HEK293 (cell line): ENCODE data around the gene LILRA6.
A peak's percentile ranks its signal among the peaks of the same experiment; 100 is the strongest.
"Not testable (repeated sequence)": the region's sequence is repeated elsewhere in the genome, so short reads cannot be mapped to it uniquely, and the experiment has no call there.

Experiments
- CTCF ChIA-PET: fragments of 350-600 bp; formaldehyde crosslinking; extraction: SDS; loops from one replicate; lab custom pipeline; 2021; ENCODE audit warnings: antibody characterized with exemption; lab: Yijun Ruan, JAX
- POLR2A ChIA-PET: fragments of 300-600 bp; formaldehyde crosslinking; extraction: SDS; loops from one replicate; lab custom pipeline; 2020; ENCODE audit warnings: antibody characterized with exemption, inconsistent platforms; lab: Yijun Ruan, JAX
- H3K27ac ChIP-seq: fragments of 200-500 bp; sonication (Bioruptor generic); 2 replicates; pipeline ENCODE4 v1.5.1; 2014; ENCODE audit warnings: low read depth, low read length, control low read depth, inconsistent platforms; ENCODE audit errors: extremely low read depth
- H3K36me3 ChIP-seq, 2 experiments: fragments of 200-500 bp in 1 of 2; sonication (Bioruptor generic) in 1 of 2; 1 replicate in 1 of 2; 2 replicates in 1 of 2; pipeline ENCODE4 v1.5.1; 2014 to 2017; ENCODE audit warnings: inconsistent platforms in 2 of 2, low read length in 2 of 2; ENCODE audit not compliant: control insufficient read depth in 2 of 2, insufficient read depth in 1 of 2
- H3K4me1 ChIP-seq: fragments of 200-500 bp; sonication (Bioruptor generic); 2 replicates; pipeline ENCODE4 v1.5.1; 2014; ENCODE audit warnings: mild to moderate bottlenecking, low read length, inconsistent platforms; ENCODE audit not compliant: control insufficient read depth, insufficient read depth
- H3K4me3 ChIP-seq: 2 replicates; pipeline ENCODE4 v1.5.1; 2011; ENCODE audit warnings: low read depth, mild to moderate bottlenecking, control low read depth, low read length, moderate library complexity
- H3K9me3 ChIP-seq: fragments of 200-500 bp; sonication (Bioruptor generic); 2 replicates; pipeline ENCODE4 v1.5.1; 2014; ENCODE audit warnings: low read depth, low read length, inconsistent platforms; ENCODE audit not compliant: control insufficient read depth, insufficient read depth
- EGR2 ChIP-seq: fragments of 450-650 bp; formaldehyde crosslinking; IDR thresholded peaks from 2 replicates; pipeline ENCODE4 v1.5.1; 2016; ENCODE audit warnings: low read depth, missing biosample characterization, missing genetic modification characterization
- GLIS1 ChIP-seq: fragments of 450-650 bp; formaldehyde crosslinking; IDR thresholded peaks from 2 replicates; pipeline ENCODE4 v1.5.1; 2016; ENCODE audit warnings: missing biosample characterization, missing genetic modification characterization
- IKZF3 ChIP-seq: fragments of 450-650 bp; IDR thresholded peaks from 2 replicates; pipeline ENCODE4 v1.5.0; 2018; ENCODE audit warnings: missing biosample characterization, mild to moderate bottlenecking, missing genetic modification characterization, moderate library complexity
- KLF8 ChIP-seq: fragments of 450-650 bp; formaldehyde crosslinking; IDR thresholded peaks from 2 replicates; pipeline ENCODE4 v1.5.1; 2016; ENCODE audit warnings: missing biosample characterization, missing genetic modification characterization
- SETDB1 ChIP-seq: IDR thresholded peaks from one replicate; pipeline ENCODE4 v1.6.1; 2017; ENCODE audit warnings: mild to moderate bottlenecking, low read length, moderate library complexity, mixed read lengths; ENCODE audit not compliant: insufficient read length
- WT1 ChIP-seq: fragments of 450-650 bp; formaldehyde crosslinking; IDR thresholded peaks from 2 replicates; pipeline ENCODE4 v1.5.1; 2016; ENCODE audit warnings: missing biosample characterization, missing genetic modification characterization
- ZNF112 ChIP-seq: fragments of 450-650 bp; formaldehyde crosslinking; IDR thresholded peaks from 2 replicates; pipeline ENCODE4 v1.5.0; 2017; ENCODE audit warnings: missing biosample characterization, missing genetic modification characterization
- ZNF266 ChIP-seq: fragments of 450-650 bp; formaldehyde crosslinking; IDR thresholded peaks from 2 replicates; pipeline ENCODE4 v1.5.1; 2016; ENCODE audit warnings: missing biosample characterization, missing genetic modification characterization, low read depth
- ZNF48 ChIP-seq: fragments of 450-650 bp; formaldehyde crosslinking; IDR thresholded peaks from 2 replicates; pipeline ENCODE4 v1.5.1; 2016; ENCODE audit warnings: missing biosample characterization, missing genetic modification characterization
- ZNF548 ChIP-seq: fragments of 450-650 bp; formaldehyde crosslinking; IDR thresholded peaks from 2 replicates; pipeline ENCODE4 v1.5.1; 2016; ENCODE audit warnings: missing biosample characterization, missing genetic modification characterization
- ZNF624 ChIP-seq: fragments of 450-650 bp; formaldehyde crosslinking; IDR thresholded peaks from 2 replicates; pipeline ENCODE4 v1.5.1; 2017; ENCODE audit warnings: missing biosample characterization, missing genetic modification characterization
- ZNF670 ChIP-seq: fragments of 450-650 bp; formaldehyde crosslinking; IDR thresholded peaks from 2 replicates; pipeline ENCODE4 v1.5.1; 2016; ENCODE audit warnings: missing biosample characterization, missing genetic modification characterization, low read depth
- TF ChIP-seq, protein P1 (sequence below): fragments of 450-650 bp; formaldehyde crosslinking; IDR thresholded peaks from 2 replicates; pipeline ENCODE4 v1.5.1; 2017; ENCODE audit warnings: missing biosample characterization, missing genetic modification characterization
- TF ChIP-seq, protein P2 (sequence below): fragments of 450-650 bp; IDR thresholded peaks from 2 replicates; pipeline ENCODE4 v1.5.1; 2018; ENCODE audit warnings: missing biosample characterization, missing genetic modification characterization
- TF ChIP-seq, protein P3 (sequence below): fragments of 450-650 bp; formaldehyde crosslinking; IDR thresholded peaks from 2 replicates; pipeline ENCODE4; 2016; ENCODE audit warnings: missing biosample characterization, missing genetic modification characterization
- TF ChIP-seq, protein P4 (sequence below): fragments of 450-650 bp; formaldehyde crosslinking; IDR thresholded peaks from 2 replicates; pipeline ENCODE4 v1.5.1; 2016; ENCODE audit warnings: missing biosample characterization, missing genetic modification characterization

The LILRA6 gene

DNA sequence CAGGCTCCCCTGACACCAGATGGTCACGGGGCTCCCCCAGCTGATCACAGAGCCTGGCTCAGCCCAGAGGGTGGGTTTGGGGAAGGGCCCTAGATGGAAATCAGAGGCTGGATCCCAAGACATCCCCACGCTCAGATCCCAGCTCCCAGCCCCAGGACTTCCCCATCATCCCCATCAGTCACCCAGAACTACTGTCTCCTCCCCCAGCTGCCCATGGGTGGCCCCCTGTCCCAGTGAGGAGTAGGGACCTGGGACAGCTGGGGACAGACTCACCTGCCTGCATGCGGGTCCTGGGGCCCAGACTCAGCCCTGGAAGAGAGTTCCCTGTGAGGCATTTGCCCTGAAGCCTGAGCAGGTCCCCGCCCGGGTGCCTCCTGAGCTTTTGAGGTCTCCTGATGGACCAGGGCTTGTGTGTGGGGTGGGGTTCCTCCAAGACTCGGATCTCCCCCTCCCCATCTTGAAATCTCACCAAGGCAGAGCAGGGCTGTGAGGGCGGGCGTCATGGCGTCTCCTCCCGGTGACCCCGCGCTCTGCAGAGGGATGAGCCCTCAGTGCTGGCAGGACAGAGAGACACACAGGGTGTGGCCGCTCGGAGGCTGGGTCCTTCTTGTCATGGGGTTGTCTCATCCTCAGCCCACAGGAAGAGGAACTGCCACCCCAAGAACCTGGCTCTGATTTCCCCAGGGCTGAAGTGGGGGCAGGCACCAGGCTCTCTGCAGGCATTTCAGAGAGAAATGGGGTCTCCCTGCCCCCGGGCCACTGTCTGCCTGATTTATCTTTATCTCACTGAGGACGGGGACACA lies 19.9 kb downstream of the LILRA6 start, which contains the start of gene LILRB3:
LILRB3 (minus strand) TSS at position 534 of the 803 bp plus-strand sequence; CDS start at position 503, 31 bp downstream.
- H3K9me3 ChIP-seq, H3K4me3 ChIP-seq, CTCF ChIA-PET, H3K27ac ChIP-seq, H3K4me1 ChIP-seq: not testable (repeated sequence)
- H3K36me3 ChIP-seq, result peaks cover 0 to 13% of the 10 kb centered on the region in 2 experiments; a peak in 2 of 3 replicates
- POLR2A ChIA-PET, result interaction anchor here (0.5 kb wide), 1 partner anchor 9 kb away, joined by 5 read pairs; no protein-coding TSS in a partner anchor

DNA sequence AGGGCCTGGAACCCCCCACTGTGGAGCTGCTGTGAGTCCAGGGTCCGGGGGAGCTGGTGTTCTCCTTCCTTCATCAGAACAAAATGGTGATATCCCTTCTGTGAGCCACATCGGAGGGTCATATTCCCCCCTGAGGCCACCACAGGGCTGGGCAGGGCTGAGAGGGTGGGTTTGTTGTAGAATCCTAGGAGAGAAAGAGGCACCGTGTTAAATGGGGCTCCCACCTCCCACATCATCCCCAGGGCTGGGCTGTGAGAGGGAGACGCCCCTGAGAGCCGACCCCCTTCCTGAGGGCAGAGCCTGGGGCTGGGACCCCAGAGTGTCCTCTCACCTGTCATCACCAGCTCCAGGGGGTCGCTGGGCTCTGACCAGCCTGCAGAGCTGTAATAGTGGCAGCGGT lies 20.6 kb downstream of the LILRA6 start:
- H3K4me1 ChIP-seq, H3K4me3 ChIP-seq, H3K27ac ChIP-seq, H3K9me3 ChIP-seq, CTCF ChIA-PET: not testable (repeated sequence)
- H3K36me3 ChIP-seq, result peaks cover 0 to 13% of the 10 kb centered on the region in 2 experiments; a peak in 1 of 3 replicates
- TF ChIP-seq GLIS1 (tag by site-specific recombination), result 0 out of 2 replicates have a peak, but pooled peaks have one; percentile 4
- POLR2A ChIA-PET, result interaction anchor here (0.5 kb wide), 1 partner anchor 8 kb away, joined by 5 read pairs; no protein-coding TSS in a partner anchor

DNA sequence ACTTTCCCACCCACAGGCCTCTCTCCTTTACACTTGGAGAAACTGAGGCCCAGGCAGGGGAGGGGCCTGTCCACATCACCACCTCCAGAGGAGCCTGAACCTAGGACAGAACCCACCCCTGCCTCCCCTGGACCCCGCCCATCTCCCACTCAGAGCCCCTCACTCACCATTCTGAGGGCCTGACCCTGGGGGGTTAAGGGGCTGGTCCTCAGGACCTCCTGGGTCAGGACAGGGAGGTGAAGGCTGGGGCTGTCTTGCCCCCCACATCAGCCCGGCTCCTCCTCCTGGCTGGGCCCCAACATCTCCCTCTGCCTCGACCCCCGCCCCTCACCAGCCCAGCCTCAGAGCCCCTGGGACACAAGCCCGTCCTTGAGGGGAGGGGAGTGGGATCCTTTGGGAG lies 22.9 kb downstream of the LILRA6 start:
- POLR2A ChIA-PET, H3K4me1 ChIP-seq, H3K27ac ChIP-seq, CTCF ChIA-PET, H3K4me3 ChIP-seq, H3K9me3 ChIP-seq: not testable (repeated sequence)
- TF ChIP-seq GLIS1 (tag by site-specific recombination), result peak; percentile 91
- peaks cover 0 to 13% of the 10 kb centered on the region in 2 experiments; a peak in 2 of 3 replicates for H3K36me3 ChIP-seq

DNA sequence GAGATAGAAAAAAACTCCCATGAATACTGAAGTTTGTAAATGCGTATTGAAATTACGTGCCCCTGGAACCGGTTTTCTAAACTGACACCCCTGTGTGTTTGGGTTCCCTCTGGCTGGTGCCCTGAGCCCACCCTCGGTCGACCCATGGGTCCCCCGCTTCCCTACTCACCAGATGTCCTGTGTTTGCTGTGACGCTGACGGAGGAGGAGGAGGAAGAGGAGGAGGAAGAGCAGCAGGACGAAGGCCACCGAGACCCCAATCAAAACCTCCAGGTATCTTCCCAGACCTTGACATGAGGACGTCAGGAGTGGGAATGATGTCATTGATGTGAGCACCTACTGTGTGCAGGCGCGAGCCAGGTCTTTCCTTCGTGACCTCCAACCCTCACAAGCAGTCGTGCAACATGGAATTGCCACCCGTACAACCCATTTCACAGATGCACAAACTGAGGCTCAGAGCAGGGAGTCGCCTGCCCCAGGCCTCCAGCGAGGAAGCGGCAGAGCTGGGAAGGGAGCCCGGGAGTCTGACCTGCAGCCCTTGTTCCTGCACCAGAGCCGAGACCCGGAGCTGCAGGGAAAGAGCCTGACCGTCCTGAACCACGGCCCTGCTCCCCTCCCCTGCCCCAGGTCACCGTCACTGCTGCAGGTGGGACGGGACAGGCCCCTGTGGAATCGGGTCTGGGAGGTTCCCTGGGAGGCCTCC lies 23.5 kb downstream of the LILRA6 start:
- POLR2A ChIA-PET, result no interaction called here
- Histone ChIP-seq H3K27ac (no peak overlapping the region), H3K36me3 (peaks cover 0 to 13% of the 10 kb centered on the region in 2 experiments; a peak in 2 of 3 replicates), H3K4me3 (no peak overlapping the region), H3K9me3 (no peaks in the 10 kb centered on the region), H3K4me1 (no peaks in the 10 kb centered on the region)
- CTCF ChIA-PET, result no interaction called here
- TF ChIP-seq ZNF266 (tag by site-specific recombination), result no peak
- TF ChIP-seq EGR2, result no peak
- TF ChIP-seq, protein P1, sequence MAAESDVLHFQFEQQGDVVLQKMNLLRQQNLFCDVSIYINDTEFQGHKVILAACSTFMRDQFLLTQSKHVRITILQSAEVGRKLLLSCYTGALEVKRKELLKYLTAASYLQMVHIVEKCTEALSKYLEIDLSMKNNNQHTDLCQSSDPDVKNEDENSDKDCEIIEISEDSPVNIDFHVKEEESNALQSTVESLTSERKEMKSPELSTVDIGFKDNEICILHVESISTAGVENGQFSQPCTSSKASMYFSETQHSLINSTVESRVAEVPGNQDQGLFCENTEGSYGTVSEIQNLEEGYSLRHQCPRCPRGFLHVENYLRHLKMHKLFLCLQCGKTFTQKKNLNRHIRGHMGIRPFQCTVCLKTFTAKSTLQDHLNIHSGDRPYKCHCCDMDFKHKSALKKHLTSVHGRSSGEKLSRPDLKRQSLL, result no peak
- TF ChIP-seq ZNF48, result no peak
- no peak for TF ChIP-seq ZNF624 (tag by site-specific recombination)
- TF ChIP-seq, protein P2, sequence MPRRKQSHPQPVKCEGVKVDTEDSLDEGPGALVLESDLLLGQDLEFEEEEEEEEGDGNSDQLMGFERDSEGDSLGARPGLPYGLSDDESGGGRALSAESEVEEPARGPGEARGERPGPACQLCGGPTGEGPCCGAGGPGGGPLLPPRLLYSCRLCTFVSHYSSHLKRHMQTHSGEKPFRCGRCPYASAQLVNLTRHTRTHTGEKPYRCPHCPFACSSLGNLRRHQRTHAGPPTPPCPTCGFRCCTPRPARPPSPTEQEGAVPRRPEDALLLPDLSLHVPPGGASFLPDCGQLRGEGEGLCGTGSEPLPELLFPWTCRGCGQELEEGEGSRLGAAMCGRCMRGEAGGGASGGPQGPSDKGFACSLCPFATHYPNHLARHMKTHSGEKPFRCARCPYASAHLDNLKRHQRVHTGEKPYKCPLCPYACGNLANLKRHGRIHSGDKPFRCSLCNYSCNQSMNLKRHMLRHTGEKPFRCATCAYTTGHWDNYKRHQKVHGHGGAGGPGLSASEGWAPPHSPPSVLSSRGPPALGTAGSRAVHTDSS (tag by site-specific recombination), result peak; percentile 82
- TF ChIP-seq, protein P3, sequence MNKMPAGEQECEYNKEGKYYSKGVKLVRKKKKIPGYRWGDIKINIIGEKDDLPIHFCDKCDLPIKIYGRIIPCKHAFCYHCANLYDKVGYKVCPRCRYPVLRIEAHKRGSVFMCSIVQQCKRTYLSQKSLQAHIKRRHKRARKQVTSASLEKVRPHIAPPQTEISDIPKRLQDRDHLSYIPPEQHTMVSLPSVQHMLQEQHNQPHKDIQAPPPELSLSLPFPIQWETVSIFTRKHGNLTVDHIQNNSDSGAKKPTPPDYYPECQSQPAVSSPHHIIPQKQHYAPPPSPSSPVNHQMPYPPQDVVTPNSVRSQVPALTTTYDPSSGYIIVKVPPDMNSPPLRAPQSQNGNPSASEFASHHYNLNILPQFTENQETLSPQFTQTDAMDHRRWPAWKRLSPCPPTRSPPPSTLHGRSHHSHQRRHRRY (tag by site-specific recombination), result no peak
- TF ChIP-seq IKZF3 (tag by site-specific recombination), result no peak
- TF ChIP-seq ZNF670 (tag by site-specific recombination), result no peak
- peak; percentile 29; the same call in 1 of the 2 replicates for TF ChIP-seq WT1 (tag by site-specific recombination)
- no peak for TF ChIP-seq ZNF112
- TF ChIP-seq SETDB1, result no peak
- no peak for TF ChIP-seq ZNF548 (tag by site-specific recombination)
- peak; percentile 42; the same call in 1 of the 2 replicates for TF ChIP-seq KLF8 (tag by site-specific recombination)
- TF ChIP-seq, protein P4, sequence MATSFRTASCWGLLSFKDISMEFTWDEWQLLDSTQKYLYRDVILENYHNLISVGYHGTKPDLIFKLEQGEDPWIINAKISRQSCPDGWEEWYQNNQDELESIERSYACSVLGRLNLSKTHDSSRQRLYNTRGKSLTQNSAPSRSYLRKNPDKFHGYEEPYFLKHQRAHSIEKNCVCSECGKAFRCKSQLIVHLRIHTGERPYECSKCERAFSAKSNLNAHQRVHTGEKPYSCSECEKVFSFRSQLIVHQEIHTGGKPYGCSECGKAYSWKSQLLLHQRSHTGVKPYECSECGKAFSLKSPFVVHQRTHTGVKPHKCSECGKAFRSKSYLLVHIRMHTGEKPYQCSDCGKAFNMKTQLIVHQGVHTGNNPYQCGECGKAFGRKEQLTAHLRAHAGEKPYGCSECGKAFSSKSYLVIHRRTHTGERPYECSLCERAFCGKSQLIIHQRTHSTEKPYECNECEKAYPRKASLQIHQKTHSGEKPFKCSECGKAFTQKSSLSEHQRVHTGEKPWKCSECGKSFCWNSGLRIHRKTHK (tag by site-specific recombination), result no peak
